Measurements from ENCODE around the gene RAB19. TPM values are rescaled to one million over a fixed set of nuclear protein-coding genes. Genes with fewer than 3 reads are reported as not detected.

Gene RAB19
- total and polyA plus RNA-seq, 2 of the 13 experiments (the other 11 are each of a cell fraction or from before 2014, with no cell fraction given) = 0.31 TPM; not detected in 1

DNA sequence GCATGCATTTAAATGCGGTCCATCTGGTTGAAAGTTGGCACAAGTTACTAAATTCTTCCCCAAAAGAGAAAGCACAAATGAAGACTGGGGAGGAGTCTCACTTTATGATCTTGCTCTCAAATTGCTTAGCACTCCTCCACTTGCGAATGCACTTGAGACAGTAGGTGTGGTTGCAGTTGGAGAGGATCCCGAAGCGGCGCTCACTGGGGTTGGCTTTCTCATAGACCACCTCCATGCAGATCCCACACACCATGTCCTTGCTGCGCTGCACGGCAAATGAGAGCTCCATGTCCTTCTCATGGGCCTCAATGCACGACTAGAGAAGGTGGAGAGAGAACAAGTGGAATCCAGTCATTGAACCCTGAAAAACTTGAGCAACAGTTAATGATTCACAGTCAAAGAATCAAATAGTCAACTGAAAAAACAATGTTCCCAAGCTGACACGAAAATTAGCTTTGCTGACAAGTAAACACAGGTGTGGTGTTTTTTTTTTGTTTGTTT is 52.7 kb downstream of the RAB19 start (continued):
- TF ChIP-seq HNF1A (IDR thresholded peaks at IDR 0.05; ENCODE audit: low read depth) (peak; percentile 52; the same call in 1 of the 2 replicates), HNF1A (CRISPR knock-in tag; IDR thresholded peaks at IDR 0.05; ENCODE audit: borderline replicate concordance) (no peak)

DNA sequence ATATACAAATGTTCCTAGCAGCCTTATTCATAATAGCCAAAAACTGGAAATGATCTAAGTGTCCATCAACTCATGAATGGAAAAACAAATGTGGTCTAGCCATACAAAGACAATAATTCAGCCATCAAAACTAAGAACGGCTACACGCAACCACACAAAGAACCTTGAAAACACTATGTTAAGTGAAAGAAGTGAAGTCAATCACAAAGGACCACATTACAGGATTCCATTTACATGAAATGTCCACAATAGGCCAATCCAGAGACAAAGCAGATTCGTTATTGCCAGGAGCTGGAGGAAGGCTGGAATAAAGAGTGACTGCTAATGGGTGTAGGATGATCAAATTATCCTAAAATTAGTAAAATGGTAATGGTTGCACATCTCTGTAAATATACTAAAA is 54.3 kb downstream of the RAB19 start:
- 94% methylated on average over 3 of the region's 3 CpGs for WGBS (ENCODE audit: low lambda C conversion rate)
- Histone ChIP-seq H3K4me1 (ENCODE audit: insufficient read depth, low read length) (peaks cover 13% of the 10 kb centered on the region), H3K9me3 (ENCODE audit: low read length) (no peaks in the 10 kb centered on the region), H3K9ac (ENCODE audit: insufficient read depth, low read depth, low read length) (no peak overlapping the region), H2AFZ (ENCODE audit: low read length) (no peak overlapping the region), H3K27ac (ENCODE audit: extremely low read length, insufficient read depth, low read length) (no peak overlapping the region), H3K4me2 (ENCODE audit: low read depth, low read length) (no peak overlapping the region), H3K27me3 (ENCODE audit: control insufficient read depth in 1 of 2, insufficient read depth in 2 of 2, low read length in 2 of 2) (no peaks in the 10 kb centered on the region), H4K20me1 (ENCODE audit: insufficient read depth, low read length) (no peaks in the 10 kb centered on the region; the same call in none of the 2 replicates), H3K79me2 (ENCODE audit: insufficient read depth, low read length) (no peaks in the 10 kb centered on the region), H3K36me3 (replicated peaks in 1 of 2; ENCODE audit: control insufficient read depth in 1 of 2, insufficient read depth in 2 of 2, low read length in 2 of 2) (peaks cover 16 to 82% of the 10 kb centered on the region in 2 experiments), H3K4me3 (replicated peaks in 1 of 3; ENCODE audit: insufficient read depth in 1 of 3, low read depth in 2 of 3, low read length in 3 of 3) (no peak overlapping the region)
- POLR2A ChIA-PET = no interaction called here
- DNase-seq (ENCODE audit: low spot score) (no peak), FAIRE-seq (no peak), ATAC-seq (no peak)
- CTCF ChIA-PET (ENCODE audit: low intra/inter-chr PET ratio, low total read pairs) = no interaction called here
- TF ChIP-seq, protein P1, sequence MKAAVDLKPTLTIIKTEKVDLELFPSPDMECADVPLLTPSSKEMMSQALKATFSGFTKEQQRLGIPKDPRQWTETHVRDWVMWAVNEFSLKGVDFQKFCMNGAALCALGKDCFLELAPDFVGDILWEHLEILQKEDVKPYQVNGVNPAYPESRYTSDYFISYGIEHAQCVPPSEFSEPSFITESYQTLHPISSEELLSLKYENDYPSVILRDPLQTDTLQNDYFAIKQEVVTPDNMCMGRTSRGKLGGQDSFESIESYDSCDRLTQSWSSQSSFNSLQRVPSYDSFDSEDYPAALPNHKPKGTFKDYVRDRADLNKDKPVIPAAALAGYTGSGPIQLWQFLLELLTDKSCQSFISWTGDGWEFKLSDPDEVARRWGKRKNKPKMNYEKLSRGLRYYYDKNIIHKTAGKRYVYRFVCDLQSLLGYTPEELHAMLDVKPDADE (CRISPR knock-in tag; IDR thresholded peaks at IDR 0.05) = no peak
- TF ChIP-seq MATR3 (CRISPR knock-in tag; IDR thresholded peaks at IDR 0.05) (no peak), TEAD2 (CRISPR knock-in tag; IDR thresholded peaks at IDR 0.05) (no peak), CBX1 (IDR thresholded peaks at IDR 0.05; ENCODE audit: low read depth) (no peak), ZNF564 (CRISPR knock-in tag; IDR thresholded peaks at IDR 0.05) (no peak), GZF1 (CRISPR knock-in tag; IDR thresholded peaks at IDR 0.05) (no peak), SIN3B (IDR thresholded peaks at IDR 0.05; ENCODE audit: low read length) (no peak), ONECUT2 (CRISPR knock-in tag; IDR thresholded peaks at IDR 0.05) (no peak), ZNF709 (CRISPR knock-in tag; IDR thresholded peaks at IDR 0.05) (no peak), ZNF446 (CRISPR knock-in tag; IDR thresholded peaks at IDR 0.05) (no peak), GLI4 (CRISPR knock-in tag; IDR thresholded peaks at IDR 0.05; ENCODE audit: borderline replicate concordance) (no peak), DNMT1 (CRISPR knock-in tag; IDR thresholded peaks at IDR 0.05) (no peak), ZNF280B (CRISPR knock-in tag; IDR thresholded peaks at IDR 0.05; ENCODE audit: borderline replicate concordance) (no peak), NR2F6 (IDR thresholded peaks at IDR 0.05) (no peak), NR2F6 (CRISPR knock-in tag; IDR thresholded peaks at IDR 0.05) (no peak), MAFK (conservative IDR thresholded peaks at IDR 0.05 in 1 of 2, IDR thresholded peaks at IDR 0.05 in 1 of 2; ENCODE audit: low read length in 2 of 2) (no peak)
- BruUV-seq (replicated peaks) = no TSS peak
- intact Hi-C loops (cut with micrococcal nuclease; ENCODE audit: unreplicated experiment) = no loop called here
- in situ Hi-C loops (cut with HindIII; ENCODE audit: extremely low pct_ligation_motif_present, low pct_unique_long_range_greater_than_20kb) = no loop called here

All from HepG2 (cell line).